K562 (cell line): ENCODE data around the gene PEDS1. TPM values are rescaled to one million over a fixed set of nuclear protein-coding genes. Genes with fewer than 3 reads are reported as not detected.

Experiments
- ATAC-seq: fragments of 200-7000 bp; cut with Tn5 transposase; 3 replicates; pipeline ENCODE4 v1.9.1; 2020; ENCODE audit warnings: moderate library complexity
- BruUV-seq: library from RNA; stranded (reverse); fragments of 400-500 nt; replicated peaks from 2 replicates; lab custom pipeline; 2021; lab: Mats Ljungman, UMichigan
- CTCF ChIA-PET: fragments of 300-600 bp; formaldehyde crosslinking; extraction: SDS; loops from one replicate; lab custom pipeline; 2021; ENCODE audit warnings: low intra/inter-chr PET ratio; lab: Yijun Ruan, JAX
- POLR2A ChIA-PET: fragments of 300-600, 350-650 bp; sonication (Branson Sonifier 250); formaldehyde crosslinking; extraction: SDS; loops from one replicate; lab custom pipeline; 2021; ENCODE audit warnings: antibody characterized with exemption, inconsistent platforms; lab: Yijun Ruan, JAX
- DNase-seq, 4 experiments: peaks; one replicate each; pipeline versions ENCODE4 v3.0.0 to v3.0.0-alpha.2; 2011 to 2018; ENCODE audit warnings: low spot score in 3 of 4, mixed read lengths in 3 of 4; ENCODE audit errors: extremely low read depth in 1 of 4
- FAIRE-seq: peaks from 2 replicates; lab custom pipeline; 2011; peaks lifted over from hg19 to GRCh38; lab: Jason Lieb, UNC
- H2AFZ ChIP-seq: 2 replicates; pipeline ENCODE4 v1.6.0; 2011; ENCODE audit warnings: low read depth, low read length, control low read depth, inconsistent platforms
- H3K27ac ChIP-seq: fragments of 200-600 bp; 3 replicates; pipeline ENCODE4 v1.8.0; 2011; ENCODE audit warnings: low read depth, mild to moderate bottlenecking, control low read depth, inconsistent platforms, low read length, moderate library complexity, mixed read lengths; ENCODE audit errors: extremely low read depth
- H3K27me3 ChIP-seq, 2 experiments: fragments of 300-600 bp in 1 of 2; 2 replicates in 1 of 2; 3 replicates in 1 of 2; pipeline versions ENCODE4 v1.6.0 to v1.8.0; 2011; ENCODE audit warnings: inconsistent platforms in 2 of 2, low read length in 2 of 2, mild to moderate bottlenecking in 1 of 2, mixed read lengths in 1 of 2, moderate library complexity in 1 of 2; ENCODE audit not compliant: control insufficient read depth in 2 of 2, insufficient read depth in 2 of 2
- H3K36me3 ChIP-seq: fragments of 300-600 bp; 3 replicates; pipeline ENCODE4 v1.8.0; 2011; ENCODE audit warnings: mild to moderate bottlenecking, low read length, inconsistent platforms; ENCODE audit not compliant: control insufficient read depth, insufficient read depth
- H3K4me1 ChIP-seq, 2 experiments: fragments of 200-600 bp in 1 of 2; replicated peaks in 1 of 2; 2 replicates in 1 of 2; 3 replicates in 1 of 2; pipeline versions ENCODE4 v1.5.1 to v1.8.0; 2011; ENCODE audit warnings: inconsistent platforms in 2 of 2, low read length in 2 of 2, mild to moderate bottlenecking in 1 of 2, mixed read lengths in 1 of 2, moderate library complexity in 1 of 2; ENCODE audit not compliant: control insufficient read depth in 2 of 2, insufficient read depth in 2 of 2
- H3K4me2 ChIP-seq: 2 replicates; pipeline ENCODE4 v1.6.1; 2011; ENCODE audit warnings: low read length, control low read depth, inconsistent platforms, mixed read lengths; ENCODE audit not compliant: insufficient read depth
- H3K4me3 ChIP-seq: fragments of 200-600 bp; sonication (generic), shearing (Covaris generic); 2 replicates; pipeline ENCODE4 v1.5.1; 2016; ENCODE audit warnings: control low read depth, inconsistent platforms
- H3K79me2 ChIP-seq: fragments of 200-600 bp; 3 replicates; pipeline ENCODE4 v1.8.0; 2011; ENCODE audit warnings: low read length, inconsistent platforms; ENCODE audit not compliant: control insufficient read depth, insufficient read depth
- H3K9ac ChIP-seq, 2 experiments: 2 replicates each; pipeline versions ENCODE4 v1.6.0 to v1.6.1; 2011; ENCODE audit warnings: low read depth in 2 of 2, low read length in 2 of 2, control low read depth in 1 of 2, inconsistent platforms in 1 of 2, mild to moderate bottlenecking in 1 of 2, mixed read lengths in 1 of 2; ENCODE audit not compliant: insufficient read depth in 1 of 2
- H3K9me1 ChIP-seq: one replicate; pipeline ENCODE4 v1.6.0; 2011; ENCODE audit warnings: inconsistent platforms, mild to moderate bottlenecking, low read length, moderate library complexity; ENCODE audit not compliant: control insufficient read depth, insufficient read depth
- H3K9me3 ChIP-seq: replicated peaks from 2 replicates; pipeline ENCODE4 v1.5.1; 2011; ENCODE audit warnings: low read depth, low read length, inconsistent platforms; ENCODE audit not compliant: control insufficient read depth, insufficient read depth
- H4K20me1 ChIP-seq: replicated peaks from 2 replicates; pipeline ENCODE4 v1.6.1; 2011; ENCODE audit warnings: low read length, inconsistent platforms, mixed read lengths; ENCODE audit not compliant: control insufficient read depth, insufficient read depth
- BRD9 ChIP-seq: fragments of 450-650 bp; IDR thresholded peaks from 2 replicates; pipeline ENCODE4 v1.6.1; 2018; ENCODE audit warnings: low read depth; ENCODE audit not compliant: partially characterized antibody
- BRF1 ChIP-seq: IDR thresholded peaks from 3 replicates; pipeline ENCODE4 v1.6.1; 2011; ENCODE audit warnings: borderline replicate concordance, mild to moderate bottlenecking; ENCODE audit not compliant: insufficient read length; ENCODE audit errors: extremely low read depth
- EP300 ChIP-seq: IDR thresholded peaks from 2 replicates; pipeline ENCODE4 v1.6.1; 2012; ENCODE audit warnings: low read length, improper control_type of control experiment
- HLTF ChIP-seq: fragments of 450-650 bp; IDR thresholded peaks from 2 replicates; pipeline ENCODE4 v1.6.1; 2016
- POLR2AphosphoS2 ChIP-seq: IDR thresholded peaks from 2 replicates; pipeline ENCODE4 v1.6.1; 2012; ENCODE audit warnings: low read length, improper control_type of control experiment
- ZNF133 ChIP-seq: fragments of 250-450 bp; sonication (Bioruptor Pico); IDR thresholded peaks from 2 replicates; pipeline ENCODE4 v1.4.0; 2020; ENCODE audit warnings: mild to moderate bottlenecking
- ZNF316 ChIP-seq: fragments of 450-650 bp; IDR thresholded peaks from 2 replicates; pipeline ENCODE4 v1.6.1; 2016
- ZNF408 ChIP-seq: fragments of 250-450 bp; sonication (Bioruptor Pico); IDR thresholded peaks from 2 replicates; pipeline ENCODE4 v1.4.0; 2020; ENCODE audit warnings: low read depth, mild to moderate bottlenecking, moderate library complexity
- ZNF586 ChIP-seq: fragments of 450-650 bp; formaldehyde crosslinking; conservative IDR thresholded peaks from 2 replicates; pipeline ENCODE4 v1.4.0; 2020; ENCODE audit warnings: mild to moderate bottlenecking, moderate library complexity
- WGBS: fragments of 100-300 bp; shearing (Covaris generic); methylation state at CpG from one replicate; pipeline ENCODE4 v1.1.6; 2016; ENCODE audit warnings: low coverage, mixed read lengths; ENCODE audit not compliant: insufficient coverage; ENCODE audit errors: missing lambda C conversion rate; 5-methylcytosine and 5-hydroxymethylcytosine counted together
- in situ Hi-C: fragments of 300-500 bp; cut with MboI; formaldehyde crosslinking; loops from 4 replicates; pipeline ENCODE4 v1.15.0; 2018; ENCODE audit warnings: inconsistent platforms, mixed read lengths
- intact Hi-C: fragments of 100-400 bp; cut with micrococcal nuclease; formaldehyde crosslinking; loops from 2 replicates; pipeline ENCODE4 v1.14.2; 2022
- polyA plus RNA-seq, 8 experiments: library from polyadenylated mRNA; depleted of rRNA in 4 of 8; stranded (reverse) in 5 of 8; unstranded in 3 of 8; fragments of >200 nt; fragmentation: Nextera tagmentation in 2 of 8; fragmentation: Illumina TruSeq in 1 of 8; extraction: Ambion mirVana in 2 of 8; extraction: Trizol in 1 of 8; gene quantifications; 2 replicates each; pipeline versions ENCODE4 v1.2.1 to v1.2.3, GENCODE V29; 2011 to 2014; ENCODE audit warnings: inconsistent platforms in 1 of 8, missing spikeins in 1 of 8
- total RNA-seq, 7 experiments: library from RNA; depleted of rRNA in 6 of 7; stranded (reverse); fragments of >200 nt in 6 of 7; fragmentation: Illumina TruSeq in 2 of 7; extraction: Trizol in 2 of 7; gene quantifications; 2 replicates each; pipeline versions ENCODE4 v1.2.1 to v1.2.3, GENCODE V29; 2011 to 2021; ENCODE audit warnings: low replicate concordance in 1 of 7
- TF ChIP-seq, protein P1 (sequence below): sonication (generic); formaldehyde crosslinking; IDR thresholded peaks from 2 replicates; pipeline ENCODE4 v1.8.1; 2023; ENCODE audit warnings: missing genetic modification reagents, mild to moderate bottlenecking, borderline replicate concordance
- TF ChIP-seq, protein P2 (sequence below): fragments of 250-450 bp; sonication (Bioruptor Pico); IDR thresholded peaks from 2 replicates; pipeline ENCODE4 v1.5.0; 2021
- TF ChIP-seq, protein P3 (sequence below): fragments of 250-450 bp; sonication (Bioruptor Pico); IDR thresholded peaks from 2 replicates; pipeline ENCODE4 v1.8.0; 2022; ENCODE audit warnings: inconsistent platforms, mild to moderate bottlenecking, moderate library complexity, borderline replicate concordance

Gene PEDS1
- total and polyA plus RNA-seq, 9 of the 15 experiments (the other 6 are each of a cell fraction or from before 2014, with no cell fraction given): 2.9 to 38.5 (median 24.2) TPM

DNA sequence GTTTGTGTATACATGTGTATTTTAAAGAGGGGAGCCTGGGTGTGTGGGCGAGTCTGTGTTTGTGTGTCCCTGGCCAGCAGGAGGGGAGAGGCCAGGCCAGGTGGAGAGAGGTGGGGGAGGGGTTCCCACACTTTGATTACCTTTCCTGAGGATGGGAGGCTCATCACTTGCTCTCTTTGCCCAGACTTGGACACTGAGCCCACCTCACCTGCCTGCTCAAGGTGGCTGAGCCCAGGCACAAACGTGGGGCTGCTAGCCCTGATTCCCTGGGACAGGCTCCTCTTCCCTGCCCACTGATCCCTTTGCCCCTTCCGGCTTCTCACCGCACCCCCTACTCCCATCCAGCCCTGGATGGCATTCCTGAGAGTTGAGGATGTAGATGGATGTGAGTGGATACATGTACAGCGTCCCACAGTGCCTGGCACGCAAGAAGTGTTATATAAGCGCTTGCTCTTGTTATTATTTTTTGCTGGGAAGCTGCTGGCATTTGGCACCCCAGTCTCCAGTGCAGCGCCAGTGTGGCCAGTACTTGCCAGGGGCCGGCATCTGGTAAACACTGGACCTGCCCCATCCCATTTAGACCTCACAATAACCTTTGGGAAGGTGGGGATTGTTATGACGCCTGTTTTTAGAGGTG lies 39.8 kb upstream of the PEDS1 start (continued):
- TF ChIP-seq, protein P1, sequence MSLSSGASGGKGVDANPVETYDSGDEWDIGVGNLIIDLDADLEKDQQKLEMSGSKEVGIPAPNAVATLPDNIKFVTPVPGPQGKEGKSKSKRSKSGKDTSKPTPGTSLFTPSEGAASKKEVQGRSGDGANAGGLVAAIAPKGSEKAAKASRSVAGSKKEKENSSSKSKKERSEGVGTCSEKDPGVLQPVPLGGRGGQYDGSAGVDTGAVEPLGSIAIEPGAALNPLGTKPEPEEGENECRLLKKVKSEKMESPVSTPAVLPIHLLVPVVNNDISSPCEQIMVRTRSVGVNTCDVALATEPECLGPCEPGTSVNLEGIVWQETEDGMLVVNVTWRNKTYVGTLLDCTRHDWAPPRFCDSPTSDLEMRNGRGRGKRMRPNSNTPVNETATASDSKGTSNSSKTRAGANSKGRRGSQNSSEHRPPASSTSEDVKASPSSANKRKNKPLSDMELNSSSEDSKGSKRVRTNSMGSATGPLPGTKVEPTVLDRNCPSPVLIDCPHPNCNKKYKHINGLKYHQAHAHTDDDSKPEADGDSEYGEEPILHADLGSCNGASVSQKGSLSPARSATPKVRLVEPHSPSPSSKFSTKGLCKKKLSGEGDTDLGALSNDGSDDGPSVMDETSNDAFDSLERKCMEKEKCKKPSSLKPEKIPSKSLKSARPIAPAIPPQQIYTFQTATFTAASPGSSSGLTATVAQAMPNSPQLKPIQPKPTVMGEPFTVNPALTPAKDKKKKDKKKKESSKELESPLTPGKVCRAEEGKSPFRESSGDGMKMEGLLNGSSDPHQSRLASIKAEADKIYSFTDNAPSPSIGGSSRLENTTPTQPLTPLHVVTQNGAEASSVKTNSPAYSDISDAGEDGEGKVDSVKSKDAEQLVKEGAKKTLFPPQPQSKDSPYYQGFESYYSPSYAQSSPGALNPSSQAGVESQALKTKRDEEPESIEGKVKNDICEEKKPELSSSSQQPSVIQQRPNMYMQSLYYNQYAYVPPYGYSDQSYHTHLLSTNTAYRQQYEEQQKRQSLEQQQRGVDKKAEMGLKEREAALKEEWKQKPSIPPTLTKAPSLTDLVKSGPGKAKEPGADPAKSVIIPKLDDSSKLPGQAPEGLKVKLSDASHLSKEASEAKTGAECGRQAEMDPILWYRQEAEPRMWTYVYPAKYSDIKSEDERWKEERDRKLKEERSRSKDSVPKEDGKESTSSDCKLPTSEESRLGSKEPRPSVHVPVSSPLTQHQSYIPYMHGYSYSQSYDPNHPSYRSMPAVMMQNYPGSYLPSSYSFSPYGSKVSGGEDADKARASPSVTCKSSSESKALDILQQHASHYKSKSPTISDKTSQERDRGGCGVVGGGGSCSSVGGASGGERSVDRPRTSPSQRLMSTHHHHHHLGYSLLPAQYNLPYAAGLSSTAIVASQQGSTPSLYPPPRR (CRISPR knock-in tag): peak; percentile 61; the same call in 1 of the 2 replicates

DNA sequence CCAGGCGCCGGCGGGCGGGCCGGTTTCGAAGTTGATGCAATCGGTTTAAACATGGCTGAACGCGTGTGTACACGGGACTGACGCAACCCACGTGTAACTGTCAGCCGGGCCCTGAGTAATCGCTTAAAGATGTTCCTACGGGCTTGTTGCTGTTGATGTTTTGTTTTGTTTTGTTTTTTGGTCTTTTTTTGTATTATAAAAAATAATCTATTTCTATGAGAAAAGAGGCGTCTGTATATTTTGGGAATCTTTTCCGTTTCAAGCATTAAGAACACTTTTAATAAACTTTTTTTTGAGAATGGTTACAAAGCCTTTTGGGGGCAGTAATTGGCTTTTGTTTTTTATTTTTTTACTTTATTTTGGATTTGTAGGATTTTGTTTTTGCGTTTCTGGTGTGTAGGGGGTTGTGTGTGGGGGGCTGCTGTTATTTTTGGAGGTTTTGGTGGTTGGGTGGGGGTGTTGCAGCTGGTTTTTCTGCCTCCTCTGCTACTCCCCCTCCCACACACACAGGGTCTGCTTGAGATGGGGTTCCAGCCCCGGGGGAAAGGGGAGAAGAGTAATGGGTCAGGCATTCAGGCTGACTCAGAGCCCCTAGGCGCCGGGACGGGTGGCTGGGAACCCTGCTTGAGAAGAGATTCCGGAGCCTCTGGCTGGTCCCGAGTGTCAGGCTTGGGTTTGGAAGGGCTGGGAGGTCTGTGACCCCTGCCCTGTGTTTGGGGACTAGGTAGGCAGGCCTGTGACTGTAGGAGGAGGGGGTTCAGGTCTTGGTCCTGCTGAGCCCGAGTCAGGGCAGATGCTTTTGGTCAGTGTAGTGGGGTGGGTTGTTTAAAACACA lies 39.1 kb upstream of the PEDS1 start:
- intact Hi-C loops: loop anchor here (5.0 kb wide), 1 partner anchor 100 kb away; no protein-coding TSS in a partner anchor
- FAIRE-seq: peak; percentile 86
- Histone ChIP-seq H3K4me3 (peak overlapping the region; percentile 95), H3K36me3 (peaks cover 18% of the 10 kb centered on the region), H4K20me1 (peaks cover 16% of the 10 kb centered on the region; the same call in 1 of the 2 replicates), H3K27me3 (no peaks in the 10 kb centered on the region), H3K9me1 (peaks cover 12% of the 10 kb centered on the region), H2AFZ (no peak overlapping the region), H3K4me1 (peaks cover 46 to 81% of the 10 kb centered on the region in 2 experiments), H3K9me3 (no peaks in the 10 kb centered on the region), H3K27ac (peak overlapping the region; percentile 99), H3K4me2 (peak overlapping the region; percentile 99), H3K9ac (peak overlapping the region; percentile 96 to 100), H3K79me2 (peaks cover 41% of the 10 kb centered on the region)
- CTCF ChIA-PET: interaction anchor here (0.5 to 0.7 kb wide), 2 partner anchors 268 to 287 kb away, joined by 3 to 5 read pairs; no protein-coding TSS in a partner anchor
- under 1% methylated on average over 25 of the region's 25 CpGs for WGBS
- in situ Hi-C loops: no loop called here
- peak; percentile 32 for ATAC-seq
- TSS peak; percentile 71 for BruUV-seq
- DNase-seq: peak; percentile 58 to 94 (median 71)
- POLR2A ChIA-PET: interaction anchor here (0.6 to 2.1 kb wide), 9 partner anchors 8 to 291 kb away, joined by 3 to 12 read pairs (median 6); no protein-coding TSS in a partner anchor
- TF ChIP-seq ZNF586 (CRISPR knock-in tag) (peak; percentile 94), ZNF408 (no peak), ZNF133 (no peak), ZNF316 (no peak), BRF1 (no peak), EP300 (peak; percentile 91), BRD9 (peak; percentile 96), POLR2AphosphoS2 (no peak; the same call in 1 of the 2 replicates), HLTF (0 out of 2 replicates have a peak, but pooled peaks have one; percentile 64)
- TF ChIP-seq, protein P2, sequence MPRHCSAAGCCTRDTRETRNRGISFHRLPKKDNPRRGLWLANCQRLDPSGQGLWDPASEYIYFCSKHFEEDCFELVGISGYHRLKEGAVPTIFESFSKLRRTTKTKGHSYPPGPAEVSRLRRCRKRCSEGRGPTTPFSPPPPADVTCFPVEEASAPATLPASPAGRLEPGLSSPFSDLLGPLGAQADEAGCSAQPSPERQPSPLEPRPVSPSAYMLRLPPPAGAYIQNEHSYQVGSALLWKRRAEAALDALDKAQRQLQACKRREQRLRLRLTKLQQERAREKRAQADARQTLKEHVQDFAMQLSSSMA (CRISPR knock-in tag): no peak
- TF ChIP-seq, protein P3, sequence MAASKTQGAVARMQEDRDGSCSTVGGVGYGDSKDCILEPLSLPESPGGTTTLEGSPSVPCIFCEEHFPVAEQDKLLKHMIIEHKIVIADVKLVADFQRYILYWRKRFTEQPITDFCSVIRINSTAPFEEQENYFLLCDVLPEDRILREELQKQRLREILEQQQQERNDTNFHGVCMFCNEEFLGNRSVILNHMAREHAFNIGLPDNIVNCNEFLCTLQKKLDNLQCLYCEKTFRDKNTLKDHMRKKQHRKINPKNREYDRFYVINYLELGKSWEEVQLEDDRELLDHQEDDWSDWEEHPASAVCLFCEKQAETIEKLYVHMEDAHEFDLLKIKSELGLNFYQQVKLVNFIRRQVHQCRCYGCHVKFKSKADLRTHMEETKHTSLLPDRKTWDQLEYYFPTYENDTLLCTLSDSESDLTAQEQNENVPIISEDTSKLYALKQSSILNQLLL: no peak
